Measurements from ENCODE around the gene RPEL1. TPM values are rescaled to one million over a fixed set of nuclear protein-coding genes. Genes with fewer than 3 reads are reported as not detected.
"Not testable (repeated sequence)": the region's sequence is repeated elsewhere in the genome, so short reads cannot be mapped to it uniquely, and the experiment has no call there.

The RPEL1 gene
- total RNA-seq, 2 experiments from 2014 or later, result not detected

DNA sequence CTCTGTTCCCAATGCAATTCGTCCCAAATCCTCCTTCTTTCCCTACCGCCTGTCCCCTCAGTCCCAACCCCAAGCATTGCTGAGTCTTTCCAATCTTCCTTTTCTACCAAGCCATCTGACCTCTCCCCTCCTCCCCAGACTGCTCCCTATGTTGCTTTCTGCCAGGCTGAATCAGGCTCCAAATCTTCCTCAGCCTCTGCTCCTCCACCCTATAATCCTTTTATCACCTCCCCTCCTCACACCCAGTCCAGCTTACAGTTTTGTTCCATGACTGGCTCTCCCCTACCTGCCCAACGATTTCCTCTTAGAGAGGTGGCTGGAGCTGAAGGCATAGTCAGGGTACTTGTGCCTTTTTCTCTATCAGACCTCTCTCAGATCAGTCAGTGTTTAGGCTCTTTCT is 39.0 kb upstream of the RPEL1 start:
- H3K9me2 ChIP-seq (ENCODE audit: insufficient read depth, low read length); H4K20me1 ChIP-seq (ENCODE audit: insufficient read depth, low read length); H3K4me3 ChIP-seq (ENCODE audit: low read depth, low read length, poor library complexity, severe bottlenecking); intact Hi-C loops (cut with micrococcal nuclease; ENCODE audit: unreplicated experiment); H3K27ac ChIP-seq (ENCODE audit: low read depth, low read length, poor library complexity, severe bottlenecking); DNase-seq (ENCODE audit: low spot score); H2AFZ ChIP-seq (ENCODE audit: low read length); H3K4me1 ChIP-seq (ENCODE audit: insufficient read depth, low read length, poor library complexity, severe bottlenecking); H3K4me2 ChIP-seq (ENCODE audit: low read length); H3K79me2 ChIP-seq (ENCODE audit: insufficient read depth, low read depth, low read length); H3K36me3 ChIP-seq (ENCODE audit: insufficient read depth, low read length); H3K9me3 ChIP-seq (ENCODE audit: low read length); POLR2A ChIA-PET; BruUV-seq (replicated peaks): not testable (repeated sequence)
- CTCF ChIA-PET (ENCODE audit: unreplicated experiment), result interaction anchor here (0.6 kb wide), 1 partner anchor 129 kb away, joined by 3 read pairs; no protein-coding TSS in a partner anchor

DNA sequence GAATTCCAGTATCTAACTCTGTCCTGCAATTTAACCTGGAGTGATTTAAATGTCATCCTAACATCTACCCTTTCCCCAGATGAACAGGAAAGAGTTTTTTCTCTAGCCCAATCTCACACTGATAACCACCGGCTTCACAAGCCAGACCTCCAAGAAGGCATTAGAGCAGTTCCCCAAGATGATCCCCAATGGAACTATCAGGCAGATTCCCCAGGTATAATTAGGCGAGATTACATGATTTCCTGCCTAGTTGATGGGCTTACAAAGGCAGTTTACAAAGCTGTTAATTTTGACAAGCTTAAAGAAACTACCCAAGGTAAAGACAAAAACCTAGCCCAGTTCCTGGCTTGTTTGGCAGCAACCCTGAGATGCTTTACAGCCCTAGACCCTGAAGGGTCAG is 38.5 kb upstream of the RPEL1 start:
- no peak overlapping the region for H3K4me3 ChIP-seq (ENCODE audit: low read depth, low read length, poor library complexity, severe bottlenecking)
- BruUV-seq (replicated peaks), result no TSS peak
- no peak for DNase-seq (ENCODE audit: low spot score)
- no peaks in the 10 kb centered on the region for H3K79me2 ChIP-seq (ENCODE audit: insufficient read depth, low read depth, low read length)
- H4K20me1 ChIP-seq (ENCODE audit: insufficient read depth, low read length), result no peaks in the 10 kb centered on the region
- TF ChIP-seq EZH2phosphoT487 (IDR thresholded peaks at IDR 0.05; ENCODE audit: borderline replicate concordance, low read depth, low read length) (no peak), CTCF (conservative IDR thresholded peaks at IDR 0.05; ENCODE audit: low read length) (no peak)
- H3K27ac ChIP-seq (ENCODE audit: low read depth, low read length, poor library complexity, severe bottlenecking), result no peak overlapping the region
- ChIA-PET CTCF (ENCODE audit: unreplicated experiment) (interaction anchor here (0.6 kb wide), 1 partner anchor 129 kb away, joined by 3 read pairs; no protein-coding TSS in a partner anchor), POLR2A (no interaction called here)
- intact Hi-C loops (cut with micrococcal nuclease; ENCODE audit: unreplicated experiment), result no loop called here
- no peaks in the 10 kb centered on the region for H3K36me3 ChIP-seq (ENCODE audit: insufficient read depth, low read length)
- no peaks in the 10 kb centered on the region for H3K9me3 ChIP-seq (ENCODE audit: low read length)
- no peak overlapping the region for H3K4me2 ChIP-seq (ENCODE audit: low read length)
- H3K9me2 ChIP-seq (ENCODE audit: insufficient read depth, low read length), result no peaks in the 10 kb centered on the region
- H3K4me1 ChIP-seq (ENCODE audit: insufficient read depth, low read length, poor library complexity, severe bottlenecking), result no peaks in the 10 kb centered on the region
- no peak overlapping the region for H2AFZ ChIP-seq (ENCODE audit: low read length)

DNA sequence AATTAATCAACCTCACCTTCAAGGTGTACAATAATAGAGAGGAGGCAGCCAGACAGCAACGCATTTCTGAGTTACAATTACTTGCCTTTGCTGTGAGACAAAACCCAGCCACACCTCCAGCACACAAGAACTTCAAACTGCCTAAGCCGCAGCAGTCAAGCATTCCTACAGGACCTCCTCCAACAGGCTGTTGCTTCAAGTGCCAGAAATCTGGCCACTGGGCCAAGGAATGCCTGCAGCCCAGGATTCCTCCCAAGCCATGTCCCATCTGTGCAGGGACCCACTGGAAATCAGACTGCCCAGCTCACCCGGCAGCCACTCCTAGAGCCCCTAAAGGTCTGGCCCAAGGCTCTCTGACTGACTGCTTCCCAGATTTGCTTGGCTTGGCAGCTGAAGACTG is 38.0 kb upstream of the RPEL1 start:
- H3K27ac ChIP-seq (ENCODE audit: low read depth, low read length, poor library complexity, severe bottlenecking); H3K4me2 ChIP-seq (ENCODE audit: low read length); H3K9me3 ChIP-seq (ENCODE audit: low read length); intact Hi-C loops (cut with micrococcal nuclease; ENCODE audit: unreplicated experiment); DNase-seq (ENCODE audit: low spot score); H3K79me2 ChIP-seq (ENCODE audit: insufficient read depth, low read depth, low read length); H3K4me1 ChIP-seq (ENCODE audit: insufficient read depth, low read length, poor library complexity, severe bottlenecking); POLR2A ChIA-PET; CTCF ChIA-PET (ENCODE audit: unreplicated experiment); H3K9me2 ChIP-seq (ENCODE audit: insufficient read depth, low read length); H3K36me3 ChIP-seq (ENCODE audit: insufficient read depth, low read length); BruUV-seq (replicated peaks); H4K20me1 ChIP-seq (ENCODE audit: insufficient read depth, low read length); H3K4me3 ChIP-seq (ENCODE audit: low read depth, low read length, poor library complexity, severe bottlenecking); H2AFZ ChIP-seq (ENCODE audit: low read length): not testable (repeated sequence)

DNA sequence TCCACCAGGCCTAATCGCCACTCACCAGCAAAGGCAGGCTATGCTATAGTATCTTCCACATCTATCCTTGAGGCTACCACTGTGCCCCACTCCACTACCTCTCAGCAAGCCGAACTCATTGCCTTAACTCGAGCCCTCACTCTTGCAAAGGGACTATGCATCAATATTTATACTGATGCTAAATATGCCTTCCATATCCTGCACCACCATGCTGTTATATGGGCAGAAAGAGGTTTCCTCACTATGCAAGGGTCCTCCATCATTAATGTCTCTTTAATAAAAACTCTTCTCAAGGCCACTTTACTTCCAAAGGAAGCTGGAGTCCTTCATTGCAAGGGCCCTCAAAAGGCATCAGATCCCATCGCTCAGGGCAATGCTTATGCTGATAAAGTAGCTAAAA is 35.4 kb upstream of the RPEL1 start:
- H3K79me2 ChIP-seq (ENCODE audit: insufficient read depth, low read depth, low read length); H3K4me3 ChIP-seq (ENCODE audit: low read depth, low read length, poor library complexity, severe bottlenecking); H3K27ac ChIP-seq (ENCODE audit: low read depth, low read length, poor library complexity, severe bottlenecking); H3K4me1 ChIP-seq (ENCODE audit: insufficient read depth, low read length, poor library complexity, severe bottlenecking); intact Hi-C loops (cut with micrococcal nuclease; ENCODE audit: unreplicated experiment); H3K9me3 ChIP-seq (ENCODE audit: low read length); H3K4me2 ChIP-seq (ENCODE audit: low read length); H3K9me2 ChIP-seq (ENCODE audit: insufficient read depth, low read length); BruUV-seq (replicated peaks); H3K36me3 ChIP-seq (ENCODE audit: insufficient read depth, low read length); CTCF ChIA-PET (ENCODE audit: unreplicated experiment); H2AFZ ChIP-seq (ENCODE audit: low read length); POLR2A ChIA-PET; H4K20me1 ChIP-seq (ENCODE audit: insufficient read depth, low read length); DNase-seq (ENCODE audit: low spot score): not testable (repeated sequence)

All from OCI-LY7 (cell line).